ENCODE results near the gene VDAC1. TPM values are rescaled to one million over a fixed set of nuclear protein-coding genes. Genes with fewer than 3 reads are reported as not detected.

The VDAC1 gene
- total and polyA plus RNA-seq, 10 of the 15 experiments (the other 5 are each of a cell fraction or from before 2014, with no cell fraction given), result 245 to 488 (median 349) TPM

GRCh38 chr5:134046330-134046729 lies 41.6 kb upstream of the VDAC1 start:
- no peak overlapping the region for H3K4me3 ChIP-seq
- BruUV-seq (replicated peaks), result no TSS peak
- H3K9me3 ChIP-seq (replicated peaks; ENCODE audit: control insufficient read depth, insufficient read depth, low read length), result no peaks in the 10 kb centered on the region
- no peak overlapping the region for H3K4me2 ChIP-seq (ENCODE audit: control insufficient read depth, insufficient read depth)
- H3K27me3 ChIP-seq (replicated peaks in 1 of 2; ENCODE audit: control insufficient read depth in 2 of 2, insufficient read depth in 2 of 2, low read length in 1 of 2), result no peaks in the 10 kb centered on the region
- ATAC-seq (no peak), FAIRE-seq (no peak), DNase-seq (ENCODE audit: low read depth, low spot score) (no peak)
- CTCF ChIA-PET, result interaction anchor here (18.2 kb wide), 1 partner anchor 99 kb away, joined by 792 read pairs; no protein-coding TSS in a partner anchor
- no peak overlapping the region for H3K9ac ChIP-seq (ENCODE audit: control insufficient read depth, insufficient read depth, low read length)
- POLR2A ChIA-PET, result no interaction called here
- TF ChIP-seq SRF (IDR thresholded peaks at IDR 0.05; ENCODE audit: low read depth in 2 of 2, low read length in 2 of 2), result 0 out of 4 replicates have a peak, but pooled peaks have one; percentile 20 to 59
- no peak for TF ChIP-seq NR2C2 (IDR thresholded peaks at IDR 0.05; ENCODE audit: borderline replicate concordance, control insufficient read depth, insufficient read length, low read depth)
- no peak for TF ChIP-seq MEF2B (IDR thresholded peaks at IDR 0.05; ENCODE audit: partially characterized antibody, poor library complexity, severe bottlenecking)
- H3K36me3 ChIP-seq (ENCODE audit: control insufficient read depth in 2 of 2, insufficient read depth in 2 of 2, low read length in 1 of 2), result no peaks in the 10 kb centered on the region
- SMC1A ChIA-PET (ENCODE audit: uncharacterized antibody, unreplicated experiment), result interaction anchor here (18.2 kb wide), 1 partner anchor 98 kb away, joined by 441 read pairs; no protein-coding TSS in a partner anchor
- no peak overlapping the region for H3K27ac ChIP-seq (ENCODE audit: control insufficient read depth, insufficient read depth)
- peaks cover 16% of the 10 kb centered on the region for H3K4me1 ChIP-seq (ENCODE audit: control insufficient read depth, insufficient read depth, low read length)
- RAD21 ChIA-PET (ENCODE audit: unreplicated experiment), result interaction anchor here (7.6 kb wide), 1 partner anchor 94 kb away, joined by 200 read pairs; no protein-coding TSS in a partner anchor
- 63% methylated on average over 4 of the region's 4 CpGs for WGBS (ENCODE audit: insufficient coverage, insufficient replicate concordance, low lambda C conversion rate, missing lambda C conversion rate)
- H2AFZ ChIP-seq (ENCODE audit: control insufficient read depth, low read depth, low read length), result no peak overlapping the region
- H4K20me1 ChIP-seq (ENCODE audit: control insufficient read depth, insufficient read depth), result no peaks in the 10 kb centered on the region
- no peaks in the 10 kb centered on the region for H3K79me2 ChIP-seq (ENCODE audit: control insufficient read depth, insufficient read depth, low read length)
- intact Hi-C loops (cut with micrococcal nuclease; ENCODE audit: unreplicated experiment) (no loop called here), in situ Hi-C loops (cut with MboI) (no loop called here)

- TF ChIP-seq CHD1 (IDR thresholded peaks at IDR 0.05; ENCODE audit: low read depth, low read length) (no peak), IKZF1 (conservative IDR thresholded peaks at IDR 0.05) (no peak), BMI1 (IDR thresholded peaks at IDR 0.05; ENCODE audit: borderline replicate concordance) (no peak), HDGF (IDR thresholded peaks at IDR 0.05) (no peak), SIN3A (IDR thresholded peaks at IDR 0.05; ENCODE audit: low read depth, low read length) (no peak)
- intact Hi-C loops (cut with micrococcal nuclease; ENCODE audit: unreplicated experiment) (no loop called here), in situ Hi-C loops (cut with MboI) (loop anchor here (5.0 kb wide), 2 partner anchors 53 to 93 kb away; no protein-coding TSS in a partner anchor)
- Histone ChIP-seq H3K36me3 (ENCODE audit: control insufficient read depth in 2 of 2, insufficient read depth in 2 of 2, low read length in 1 of 2) (no peaks in the 10 kb centered on the region), H4K20me1 (ENCODE audit: control insufficient read depth, insufficient read depth) (no peaks in the 10 kb centered on the region), H3K4me2 (ENCODE audit: control insufficient read depth, insufficient read depth) (no peak overlapping the region), H3K4me3 (no peak overlapping the region), H2AFZ (ENCODE audit: control insufficient read depth, low read depth, low read length) (no peak overlapping the region), H3K9me3 (replicated peaks; ENCODE audit: control insufficient read depth, insufficient read depth, low read length) (no peaks in the 10 kb centered on the region), H3K79me2 (ENCODE audit: control insufficient read depth, insufficient read depth, low read length) (no peaks in the 10 kb centered on the region), H3K4me1 (ENCODE audit: control insufficient read depth, insufficient read depth, low read length) (peaks cover 24% of the 10 kb centered on the region), H3K9ac (ENCODE audit: control insufficient read depth, insufficient read depth, low read length) (no peak overlapping the region), H3K27me3 (replicated peaks in 1 of 2; ENCODE audit: control insufficient read depth in 2 of 2, insufficient read depth in 2 of 2, low read length in 1 of 2) (no peaks in the 10 kb centered on the region), H3K27ac (ENCODE audit: control insufficient read depth, insufficient read depth) (no peak overlapping the region)
- RAD21 ChIA-PET (ENCODE audit: unreplicated experiment), result interaction anchor here (0.9 to 7.6 kb wide), 10 partner anchors 10 to 103 kb away, joined by 3 to 200 read pairs (median 4); no protein-coding TSS in a partner anchor
- ATAC-seq (no peak), FAIRE-seq (no peak), DNase-seq (ENCODE audit: low read depth, low spot score) (no peak)
- WGBS (ENCODE audit: insufficient coverage, insufficient replicate concordance, low lambda C conversion rate, missing lambda C conversion rate), result 81% methylated on average over 18 of the region's 18 CpGs
- POLR2A ChIA-PET, result interaction anchor here (0.5 to 6.8 kb wide), 7 partner anchors 12 to 501 kb away, joined by 3 to 37 read pairs (median 4); partner anchors contain the start of gene PPP2CA
- SMC1A ChIA-PET (ENCODE audit: uncharacterized antibody, unreplicated experiment), result interaction anchor here (0.9 to 18.2 kb wide), 11 partner anchors 8 to 248 kb away, joined by 3 to 441 read pairs (median 5); no protein-coding TSS in a partner anchor
- no TSS peak for BruUV-seq (replicated peaks)
- CTCF ChIA-PET, result interaction anchor here (0.7 to 18.2 kb wide), 12 partner anchors 17 to 695 kb away, joined by 3 to 792 read pairs (median 4); no protein-coding TSS in a partner anchor
These were observed 39.3 kb upstream of the VDAC1 start for GRCh38 chr5:134043793-134044792.
